HCT116 (cell line): ENCODE results near the gene HCRTR1. TPM values are rescaled to one million over a fixed set of nuclear protein-coding genes. Genes with fewer than 3 reads are reported as not detected.

Experiments used
- ATAC-seq: fragments of 200-7000 bp; cut with Tn5 transposase; 2 replicates; pipeline ENCODE4 v1.9.1; 2020; ENCODE audit warnings: mild to moderate bottlenecking, moderate library complexity
- BruUV-seq: library from RNA; stranded (reverse); fragments of 400-500 nt; replicated peaks from 2 replicates; lab custom pipeline; 2021; lab: Mats Ljungman, UMichigan
- CTCF ChIA-PET: fragments of 300-600 bp; sonication (Branson Sonifier 250); formaldehyde crosslinking; loops from one replicate; lab custom pipeline; 2021; ENCODE audit warnings: antibody characterized with exemption; lab: Charles Lee
- POLR2A ChIA-PET: fragments of 300-600, 350-600 bp; sonication (Branson Sonifier 250); formaldehyde crosslinking; loops from one replicate; lab custom pipeline; 2021; ENCODE audit warnings: antibody characterized with exemption; lab: Charles Lee
- RAD21 ChIA-PET, 2 experiments: fragments of 300-600 bp; sonication (Branson Sonifier 250); formaldehyde crosslinking; loops; one replicate each; lab custom pipeline; 2023; ENCODE audit warnings: low total read pairs in 2 of 2; ENCODE audit not compliant: uncharacterized antibody in 2 of 2, unreplicated experiment in 2 of 2, low non-redundant PET in 1 of 2; lab: Charles Lee
- DNase-seq: peaks from one replicate; pipeline ENCODE4 v3.0.0-alpha.2; 2010; ENCODE audit warnings: low read depth, low spot score
- H2AFZ ChIP-seq: fragments of 200-600 bp; shearing (Covaris generic), sonication (generic); 2 replicates; pipeline ENCODE4 v1.6.1; 2017; ENCODE audit warnings: low read depth, mixed run types, mixed read lengths, antibody characterized with exemption, low read length; ENCODE audit not compliant: poor library complexity, severe bottlenecking
- H3K27ac ChIP-seq: 2 replicates; pipeline ENCODE4 v1.5.1; 2012; ENCODE audit warnings: low read depth, low read length
- H3K27me3 ChIP-seq: fragments of 200-600 bp; sonication (generic); 2 replicates; pipeline ENCODE4 v1.6.1; 2016; ENCODE audit warnings: mixed run types, low read length, mixed read lengths; ENCODE audit not compliant: insufficient read depth
- H3K36me3 ChIP-seq, 2 experiments: fragments of 200-500 bp in 1 of 2; fragments of 200-600 bp in 1 of 2; sonication (Bioruptor generic) in 1 of 2; sonication (generic) in 1 of 2; 2 replicates each; pipeline versions ENCODE4 v1.5.1 to v1.6.1; 2014 to 2016; ENCODE audit warnings: low read length in 2 of 2, inconsistent platforms in 1 of 2, mixed read lengths in 1 of 2, mixed run types in 1 of 2; ENCODE audit not compliant: insufficient read depth in 2 of 2, control insufficient read depth in 1 of 2
- H3K4me1 ChIP-seq, 2 experiments: fragments of 200-600 bp in 1 of 2; sonication (generic) in 1 of 2; 2 replicates each; pipeline versions ENCODE4 v1.5.1 to v1.6.1; 2012 to 2017; ENCODE audit warnings: low read length in 2 of 2, inconsistent platforms in 1 of 2, mild to moderate bottlenecking in 1 of 2, mixed read lengths in 1 of 2, mixed run types in 1 of 2, moderate library complexity in 1 of 2; ENCODE audit not compliant: insufficient read depth in 2 of 2, control insufficient read depth in 1 of 2
- H3K4me2 ChIP-seq: fragments of 200-600 bp; sonication (generic); 2 replicates; pipeline ENCODE4 v1.6.1; 2017; ENCODE audit warnings: mixed run types, low read length, mixed read lengths
- H3K4me3 ChIP-seq, 2 experiments: fragments of 200-600 bp in 1 of 2; sonication (generic) in 1 of 2; replicated peaks in 1 of 2; 2 replicates each; pipeline ENCODE4 v1.5.1; 2011 to 2016; ENCODE audit warnings: low read length in 2 of 2, control low read depth in 1 of 2, low read depth in 1 of 2, mild to moderate bottlenecking in 1 of 2, mixed read lengths in 1 of 2, mixed run types in 1 of 2
- H3K79me2 ChIP-seq: fragments of 200-600 bp; sonication (generic); 2 replicates; pipeline ENCODE4 v1.6.1; 2017; ENCODE audit warnings: mild to moderate bottlenecking, mixed run types, low read length, moderate library complexity, mixed read lengths; ENCODE audit not compliant: insufficient read depth
- H3K9ac ChIP-seq: fragments of 200-600 bp; sonication (generic); 2 replicates; pipeline ENCODE4 v1.6.1; 2016; ENCODE audit warnings: low read length, mixed read lengths
- H3K9me2 ChIP-seq: fragments of 200-600 bp; sonication (generic), shearing (Covaris generic); 2 replicates; pipeline ENCODE4 v1.6.1; 2017; ENCODE audit warnings: mixed run types, mild to moderate bottlenecking, moderate library complexity; ENCODE audit not compliant: insufficient read depth
- H3K9me3 ChIP-seq, 2 experiments: fragments of 200-500 bp in 1 of 2; fragments of 200-600 bp in 1 of 2; sonication (Bioruptor generic) in 1 of 2; sonication (generic) in 1 of 2; 2 replicates each; pipeline ENCODE4 v1.6.1; 2014 to 2017; ENCODE audit warnings: low read length in 2 of 2, mixed read lengths in 2 of 2, inconsistent platforms in 1 of 2, low read depth in 1 of 2, mild to moderate bottlenecking in 1 of 2, mixed run types in 1 of 2, moderate library complexity in 1 of 2; ENCODE audit not compliant: control insufficient read depth in 1 of 2, insufficient read depth in 1 of 2
- H4K20me1 ChIP-seq: fragments of 200-600 bp; sonication (generic), shearing (Covaris generic); 2 replicates; pipeline ENCODE4 v1.6.1; 2017; ENCODE audit warnings: mixed run types, mild to moderate bottlenecking, moderate library complexity; ENCODE audit not compliant: insufficient read depth
- ATF3 ChIP-seq: IDR thresholded peaks from 2 replicates; pipeline ENCODE4 v1.6.1; 2012
- CBX3 ChIP-seq: IDR thresholded peaks from 2 replicates; pipeline ENCODE4 v1.6.1; 2012; ENCODE audit warnings: low read depth
- CEBPB ChIP-seq: IDR thresholded peaks from 2 replicates; pipeline ENCODE4 v1.6.1; 2012; ENCODE audit warnings: low read depth
- EGR1 ChIP-seq: IDR thresholded peaks from 2 replicates; pipeline ENCODE4 v1.6.1; 2012; ENCODE audit warnings: low read depth
- ELF1 ChIP-seq: IDR thresholded peaks from 2 replicates; pipeline ENCODE4 v1.6.1; 2012; ENCODE audit warnings: low read depth, borderline replicate concordance
- EZH2 ChIP-seq: fragments of 200-600 bp; sonication (generic); IDR thresholded peaks from 2 replicates; pipeline ENCODE4 v1.6.1; 2017; ENCODE audit warnings: antibody characterized with exemption, mixed run types
- EZH2phosphoT487 ChIP-seq: fragments of 200-600 bp; IDR thresholded peaks from 2 replicates; pipeline ENCODE4 v1.6.1; 2018; ENCODE audit warnings: antibody characterized with exemption, borderline replicate concordance
- FOSL1 ChIP-seq: IDR thresholded peaks from 2 replicates; pipeline ENCODE4 v1.6.1; 2012; ENCODE audit warnings: low read depth
- JUND ChIP-seq: IDR thresholded peaks from 2 replicates; pipeline ENCODE4 v1.6.1; 2012
- MAX ChIP-seq: IDR thresholded peaks from 2 replicates; pipeline ENCODE4 v1.6.1; 2012
- POLR2A ChIP-seq: IDR thresholded peaks from 2 replicates; pipeline ENCODE4 v1.7.0; 2011; ENCODE audit warnings: borderline replicate concordance; ENCODE audit not compliant: insufficient read depth, insufficient read length; ENCODE audit errors: extremely low read depth
- POLR2AphosphoS5 ChIP-seq: IDR thresholded peaks from 2 replicates; pipeline ENCODE4 v1.6.1; 2011; ENCODE audit warnings: mild to moderate bottlenecking, low read depth, low read length, moderate library complexity
- RAD21 ChIP-seq: IDR thresholded peaks from 2 replicates; pipeline ENCODE4 v1.6.1; 2012; ENCODE audit warnings: low read depth, mild to moderate bottlenecking
- SRF ChIP-seq: IDR thresholded peaks from 2 replicates; pipeline ENCODE4 v1.6.1; 2012; ENCODE audit warnings: low read depth
- TCF7L2 ChIP-seq: IDR thresholded peaks from 2 replicates; pipeline ENCODE4 v1.7.0; 2011; ENCODE audit warnings: borderline replicate concordance, inconsistent platforms; ENCODE audit not compliant: insufficient read depth, insufficient read length; ENCODE audit errors: extremely low read depth
- ZFX ChIP-seq: fragments of 450-650 bp; IDR thresholded peaks from 2 replicates; pipeline ENCODE4 v1.6.1; 2017
- ZNF274 ChIP-seq: fragments of 200-500 bp; sonication (Bioruptor generic); IDR thresholded peaks from 2 replicates; pipeline ENCODE4 v1.6.1; 2014; ENCODE audit warnings: mild to moderate bottlenecking, low read depth, low read length, inconsistent platforms
- intact Hi-C: fragments of 100-400 bp; cut with micrococcal nuclease; formaldehyde crosslinking; loops from 2 replicates; pipeline ENCODE4 v1.10.0; 2022
- total RNA-seq: library from RNA; stranded (reverse); gene quantifications from one replicate; pipeline ENCODE4 v1.2.1, GENCODE V29; 2021; ENCODE audit not compliant: unreplicated experiment
- TF ChIP-seq, protein P1 (sequence below): IDR thresholded peaks from 2 replicates; pipeline ENCODE4 v1.6.1; 2012; ENCODE audit warnings: low read depth
- TF ChIP-seq, protein P2 (sequence below), 3 experiments: fragments of 200-600 bp in 1 of 3; sonication (generic) in 1 of 3; IDR thresholded peaks in 2 of 3; conservative IDR thresholded peaks in 1 of 3; 2 replicates each; pipeline ENCODE4 v1.5.1; 2012 to 2017; ENCODE audit warnings: low read depth in 2 of 3, low read length in 2 of 3, antibody characterized with exemption in 1 of 3, borderline replicate concordance in 1 of 3, control low read depth in 1 of 3, mild to moderate bottlenecking in 1 of 3, mixed read lengths in 1 of 3, mixed run types in 1 of 3, moderate library complexity in 1 of 3; ENCODE audit not compliant: insufficient read depth in 1 of 3
- TF ChIP-seq, protein P3 (sequence below): IDR thresholded peaks from 2 replicates; pipeline ENCODE4 v1.6.1; 2011; ENCODE audit warnings: mild to moderate bottlenecking, low read length, moderate library complexity; ENCODE audit not compliant: insufficient replicate concordance; ENCODE audit errors: extremely low read depth

Gene HCRTR1
- total RNA-seq, 1 experiment from 2014 or later = not detected

- POLR2A ChIA-PET = no interaction called here
Observed at GRCh38 chr1:31627301-31627929, 9.9 kb downstream of the HCRTR1 start.

More at GRCh38 chr1:31627301-31627929, 9.9 kb downstream of the HCRTR1 start:
- no peak overlapping the region for H3K27ac ChIP-seq
- H3K9me3 ChIP-seq = no peaks in the 10 kb centered on the region
- no peak overlapping the region for H2AFZ ChIP-seq
- H4K20me1 ChIP-seq = no peaks in the 10 kb centered on the region
- intact Hi-C loops = no loop called here
- peaks cover 9 to 28% of the 10 kb centered on the region in 2 experiments; a peak in 3 of 4 replicates for H3K36me3 ChIP-seq
- RAD21 ChIA-PET = no interaction called here
- no TSS peak for BruUV-seq
- H3K27me3 ChIP-seq = no peaks in the 10 kb centered on the region
- no peak for ATAC-seq
- no peaks in the 10 kb centered on the region for H3K79me2 ChIP-seq
- H3K4me2 ChIP-seq = no peak overlapping the region
- TF ChIP-seq CEBPB = no peak
- TF ChIP-seq EZH2phosphoT487 = no peak
- TF ChIP-seq MAX = no peak
- no peak for TF ChIP-seq ZFX
- TF ChIP-seq SRF = no peak
- TF ChIP-seq JUND = no peak
- TF ChIP-seq POLR2A = no peak
- TF ChIP-seq CBX3 = no peak
- no peak for TF ChIP-seq EZH2
- no peak for TF ChIP-seq POLR2AphosphoS5
- TF ChIP-seq, protein P1, sequence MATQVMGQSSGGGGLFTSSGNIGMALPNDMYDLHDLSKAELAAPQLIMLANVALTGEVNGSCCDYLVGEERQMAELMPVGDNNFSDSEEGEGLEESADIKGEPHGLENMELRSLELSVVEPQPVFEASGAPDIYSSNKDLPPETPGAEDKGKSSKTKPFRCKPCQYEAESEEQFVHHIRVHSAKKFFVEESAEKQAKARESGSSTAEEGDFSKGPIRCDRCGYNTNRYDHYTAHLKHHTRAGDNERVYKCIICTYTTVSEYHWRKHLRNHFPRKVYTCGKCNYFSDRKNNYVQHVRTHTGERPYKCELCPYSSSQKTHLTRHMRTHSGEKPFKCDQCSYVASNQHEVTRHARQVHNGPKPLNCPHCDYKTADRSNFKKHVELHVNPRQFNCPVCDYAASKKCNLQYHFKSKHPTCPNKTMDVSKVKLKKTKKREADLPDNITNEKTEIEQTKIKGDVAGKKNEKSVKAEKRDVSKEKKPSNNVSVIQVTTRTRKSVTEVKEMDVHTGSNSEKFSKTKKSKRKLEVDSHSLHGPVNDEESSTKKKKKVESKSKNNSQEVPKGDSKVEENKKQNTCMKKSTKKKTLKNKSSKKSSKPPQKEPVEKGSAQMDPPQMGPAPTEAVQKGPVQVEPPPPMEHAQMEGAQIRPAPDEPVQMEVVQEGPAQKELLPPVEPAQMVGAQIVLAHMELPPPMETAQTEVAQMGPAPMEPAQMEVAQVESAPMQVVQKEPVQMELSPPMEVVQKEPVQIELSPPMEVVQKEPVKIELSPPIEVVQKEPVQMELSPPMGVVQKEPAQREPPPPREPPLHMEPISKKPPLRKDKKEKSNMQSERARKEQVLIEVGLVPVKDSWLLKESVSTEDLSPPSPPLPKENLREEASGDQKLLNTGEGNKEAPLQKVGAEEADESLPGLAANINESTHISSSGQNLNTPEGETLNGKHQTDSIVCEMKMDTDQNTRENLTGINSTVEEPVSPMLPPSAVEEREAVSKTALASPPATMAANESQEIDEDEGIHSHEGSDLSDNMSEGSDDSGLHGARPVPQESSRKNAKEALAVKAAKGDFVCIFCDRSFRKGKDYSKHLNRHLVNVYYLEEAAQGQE = no peak
- TF ChIP-seq EGR1 = no peak
- no peak for TF ChIP-seq ELF1
- TF ChIP-seq, protein P2, sequence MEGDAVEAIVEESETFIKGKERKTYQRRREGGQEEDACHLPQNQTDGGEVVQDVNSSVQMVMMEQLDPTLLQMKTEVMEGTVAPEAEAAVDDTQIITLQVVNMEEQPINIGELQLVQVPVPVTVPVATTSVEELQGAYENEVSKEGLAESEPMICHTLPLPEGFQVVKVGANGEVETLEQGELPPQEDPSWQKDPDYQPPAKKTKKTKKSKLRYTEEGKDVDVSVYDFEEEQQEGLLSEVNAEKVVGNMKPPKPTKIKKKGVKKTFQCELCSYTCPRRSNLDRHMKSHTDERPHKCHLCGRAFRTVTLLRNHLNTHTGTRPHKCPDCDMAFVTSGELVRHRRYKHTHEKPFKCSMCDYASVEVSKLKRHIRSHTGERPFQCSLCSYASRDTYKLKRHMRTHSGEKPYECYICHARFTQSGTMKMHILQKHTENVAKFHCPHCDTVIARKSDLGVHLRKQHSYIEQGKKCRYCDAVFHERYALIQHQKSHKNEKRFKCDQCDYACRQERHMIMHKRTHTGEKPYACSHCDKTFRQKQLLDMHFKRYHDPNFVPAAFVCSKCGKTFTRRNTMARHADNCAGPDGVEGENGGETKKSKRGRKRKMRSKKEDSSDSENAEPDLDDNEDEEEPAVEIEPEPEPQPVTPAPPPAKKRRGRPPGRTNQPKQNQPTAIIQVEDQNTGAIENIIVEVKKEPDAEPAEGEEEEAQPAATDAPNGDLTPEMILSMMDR (IDR thresholded peaks at IDR 0.05 in 2 of 3, conservative IDR thresholded peaks at IDR 0.05 in 1 of 3; ENCODE audit: borderline replicate concordance in 1 of 3, insufficient read depth in 1 of 3, low read depth in 2 of 3, low read length in 2 of 3) = no peak
- no peak for TF ChIP-seq FOSL1
- TF ChIP-seq ATF3 = no peak
- TF ChIP-seq, protein P3, sequence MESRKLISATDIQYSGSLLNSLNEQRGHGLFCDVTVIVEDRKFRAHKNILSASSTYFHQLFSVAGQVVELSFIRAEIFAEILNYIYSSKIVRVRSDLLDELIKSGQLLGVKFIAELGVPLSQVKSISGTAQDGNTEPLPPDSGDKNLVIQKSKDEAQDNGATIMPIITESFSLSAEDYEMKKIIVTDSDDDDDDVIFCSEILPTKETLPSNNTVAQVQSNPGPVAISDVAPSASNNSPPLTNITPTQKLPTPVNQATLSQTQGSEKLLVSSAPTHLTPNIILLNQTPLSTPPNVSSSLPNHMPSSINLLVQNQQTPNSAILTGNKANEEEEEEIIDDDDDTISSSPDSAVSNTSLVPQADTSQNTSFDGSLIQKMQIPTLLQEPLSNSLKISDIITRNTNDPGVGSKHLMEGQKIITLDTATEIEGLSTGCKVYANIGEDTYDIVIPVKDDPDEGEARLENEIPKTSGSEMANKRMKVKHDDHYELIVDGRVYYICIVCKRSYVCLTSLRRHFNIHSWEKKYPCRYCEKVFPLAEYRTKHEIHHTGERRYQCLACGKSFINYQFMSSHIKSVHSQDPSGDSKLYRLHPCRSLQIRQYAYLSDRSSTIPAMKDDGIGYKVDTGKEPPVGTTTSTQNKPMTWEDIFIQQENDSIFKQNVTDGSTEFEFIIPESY = no peak
- TF ChIP-seq TCF7L2 = no peak
- no peak for TF ChIP-seq RAD21
- TF ChIP-seq ZNF274 = no peak
- TF ChIP-seq, all 23 proteins: peak for 0
- Histone ChIP-seq H3K4me3 (no peak overlapping the region), H3K9ac (no peak overlapping the region), H3K4me1 (no peaks in the 10 kb centered on the region; a peak in 1 of 4 replicates), H3K9me2 (no peaks in the 10 kb centered on the region)
- CTCF ChIA-PET = no interaction called here
- no peak for DNase-seq
